Measurements from ENCODE around the gene LHFPL6.

LHFPL6 gene

DNA sequence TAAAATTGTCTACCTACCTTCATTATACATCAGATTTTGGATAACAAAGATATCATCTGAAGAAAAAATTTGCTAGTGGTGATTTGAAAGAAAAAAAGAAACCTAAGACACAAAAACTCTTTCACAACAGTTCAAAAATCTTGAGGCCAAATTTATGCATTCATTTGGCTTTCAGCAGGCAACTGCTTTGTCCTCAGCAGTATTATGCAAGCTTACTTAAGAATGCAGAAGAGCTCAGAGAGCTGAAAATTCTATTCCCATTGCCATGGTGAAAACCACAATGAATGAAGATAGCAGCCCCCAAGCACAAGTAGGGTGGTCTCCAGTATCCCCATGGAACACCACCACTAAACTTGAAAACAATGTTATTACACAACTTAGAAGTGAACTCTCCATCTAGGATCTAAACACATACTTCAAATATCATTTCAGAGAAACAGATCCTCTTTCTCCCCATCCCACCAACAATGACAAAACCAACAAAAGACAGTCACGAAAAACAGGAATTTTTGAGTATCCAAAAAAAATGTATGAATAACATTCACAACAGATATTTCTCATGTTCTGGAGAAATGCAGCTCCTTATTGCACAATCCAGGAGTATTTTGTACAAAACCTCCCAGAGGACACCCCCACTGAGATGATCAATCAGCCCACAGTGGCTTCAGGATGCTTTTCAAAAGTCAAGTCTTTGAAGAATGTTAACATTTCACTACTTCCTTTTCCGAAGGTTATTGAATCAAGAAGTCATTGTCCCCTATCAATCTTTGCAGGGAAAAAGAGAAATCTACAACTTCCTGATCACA, 192.7 kb downstream of the LHFPL6 start:
- no peak for DNase-seq

GRCh38 chr13:39408512-39408911, 194.5 kb downstream of the LHFPL6 start:
- no peak for DNase-seq

- no peak for DNase-seq
Measured at GRCh38 chr13:39407786-39408185, 195.2 kb downstream of the LHFPL6 start.

DNA sequence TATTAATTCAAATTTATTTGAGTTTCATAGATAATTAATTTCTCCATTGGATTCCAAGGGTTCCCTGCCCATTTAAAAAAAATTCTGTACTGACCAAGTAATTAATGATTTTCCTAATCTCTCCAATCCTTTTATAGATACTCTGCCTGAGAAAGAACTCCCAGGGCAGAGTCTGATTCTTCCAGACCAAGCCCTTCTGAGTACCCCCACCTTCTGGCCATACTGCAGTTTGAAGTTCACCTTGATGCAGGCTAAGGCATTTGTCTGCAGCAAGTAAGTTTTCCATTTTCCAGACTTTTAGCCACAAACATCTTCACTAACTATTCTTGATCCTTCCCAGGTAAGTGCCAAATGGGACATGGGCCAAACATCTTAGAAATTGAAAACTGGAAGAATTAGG, 195.9 kb downstream of the LHFPL6 start:
- DNase-seq = no peak

GRCh38 chr13:39406688-39407087, 196.3 kb downstream of the LHFPL6 start:
- DNase-seq = no peak

- no peak for DNase-seq
Measured at GRCh38 chr13:39405596-39406205, 197.3 kb downstream of the LHFPL6 start.

DNA sequence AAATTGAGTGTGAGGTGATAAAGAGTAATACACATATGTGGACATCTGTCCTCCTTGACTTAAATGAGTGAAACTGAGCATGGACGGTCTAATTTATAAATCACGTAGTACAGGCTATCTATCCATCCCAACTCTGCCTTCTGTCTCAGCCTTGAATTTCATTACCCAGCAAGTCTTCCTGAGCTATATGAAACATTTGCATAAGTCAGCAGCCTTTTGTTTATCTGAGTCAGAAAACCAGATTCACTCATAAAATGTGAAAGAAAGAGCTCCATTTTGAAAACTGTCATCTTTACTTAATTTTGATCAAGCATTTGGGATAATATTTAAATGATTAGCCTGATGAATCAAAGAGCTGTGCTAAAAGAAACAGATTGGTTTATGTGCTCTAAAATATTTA, 197.9 kb downstream of the LHFPL6 start:
- DNase-seq = no peak

DNA sequence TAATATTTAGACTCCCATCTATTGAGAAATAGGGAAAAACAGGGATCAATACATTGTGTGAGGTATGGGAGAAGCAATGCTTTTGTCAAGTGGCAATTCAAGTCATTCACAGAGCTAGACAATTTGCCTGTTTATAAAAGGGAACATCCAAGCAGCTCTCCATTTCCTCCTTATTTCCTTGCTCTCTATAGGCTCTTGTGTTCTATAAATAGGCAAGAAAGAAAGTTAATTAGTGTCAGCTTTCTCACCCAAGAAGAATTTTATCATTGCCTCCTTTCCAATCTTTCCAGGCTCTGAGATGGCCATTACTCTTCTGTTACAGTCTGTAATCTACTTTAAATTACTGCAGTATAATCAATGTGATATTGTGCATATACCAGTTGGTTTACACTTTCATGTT, 199.9 kb downstream of the LHFPL6 start:
- DNase-seq = no peak

- DNase-seq = no peak
Measured at GRCh38 chr13:39402221-39402970, 200.6 kb downstream of the LHFPL6 start.

DNA sequence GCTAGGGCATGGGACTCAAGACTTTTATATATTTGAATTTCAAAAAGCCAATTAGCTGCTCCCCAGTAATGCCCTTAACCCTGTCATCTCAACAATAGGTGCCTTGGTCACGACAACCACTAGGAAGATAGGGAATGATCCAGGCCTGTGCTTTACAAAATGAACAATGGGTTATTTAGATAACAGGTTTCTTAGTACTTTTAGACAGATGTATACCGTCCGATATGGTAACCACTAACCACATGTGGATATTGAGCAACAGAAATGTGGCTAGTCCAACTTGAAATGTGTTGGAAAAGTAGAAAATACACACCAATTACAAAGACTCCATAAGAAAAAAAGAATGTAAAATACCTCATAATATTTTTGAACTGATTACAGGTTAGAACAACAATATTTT, 201.2 kb downstream of the LHFPL6 start:
- no peak for DNase-seq

DNA sequence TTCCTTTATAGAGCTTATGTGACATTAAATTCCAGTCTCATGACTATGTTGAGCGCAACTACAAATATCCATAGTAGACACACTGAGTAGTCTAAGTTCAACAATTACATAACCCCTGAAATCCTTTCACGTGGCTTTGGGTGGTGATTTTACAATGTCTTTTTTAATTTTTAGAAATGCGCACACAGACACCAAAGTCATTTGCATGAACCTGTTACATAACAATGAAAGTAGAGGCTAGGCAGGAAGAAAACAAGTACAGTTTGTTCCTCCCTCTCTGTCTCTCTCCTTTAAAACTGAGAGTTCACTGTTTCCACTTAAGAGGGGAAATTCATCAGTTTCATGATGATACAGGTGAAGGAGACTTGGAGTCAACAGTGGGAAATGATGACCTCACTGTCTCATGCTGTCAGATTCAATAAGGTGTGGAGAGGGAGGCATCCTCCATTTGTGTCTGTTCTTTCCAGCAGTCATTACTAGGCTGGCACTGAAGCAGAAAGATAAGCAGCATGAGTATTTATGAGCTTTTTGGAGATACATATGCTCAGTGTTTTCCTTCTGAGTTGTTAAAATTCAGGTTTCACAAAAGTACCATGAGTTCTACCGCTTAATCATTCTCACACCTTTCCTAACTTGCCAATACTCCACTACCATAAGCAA, 201.8 kb downstream of the LHFPL6 start:
- DNase-seq = no peak

- no peak for DNase-seq
Measured at GRCh38 chr13:39399102-39399501, 203.9 kb downstream of the LHFPL6 start.

- no peak for DNase-seq
Measured at GRCh38 chr13:39397896-39398265, 205.1 kb downstream of the LHFPL6 start.

DNA sequence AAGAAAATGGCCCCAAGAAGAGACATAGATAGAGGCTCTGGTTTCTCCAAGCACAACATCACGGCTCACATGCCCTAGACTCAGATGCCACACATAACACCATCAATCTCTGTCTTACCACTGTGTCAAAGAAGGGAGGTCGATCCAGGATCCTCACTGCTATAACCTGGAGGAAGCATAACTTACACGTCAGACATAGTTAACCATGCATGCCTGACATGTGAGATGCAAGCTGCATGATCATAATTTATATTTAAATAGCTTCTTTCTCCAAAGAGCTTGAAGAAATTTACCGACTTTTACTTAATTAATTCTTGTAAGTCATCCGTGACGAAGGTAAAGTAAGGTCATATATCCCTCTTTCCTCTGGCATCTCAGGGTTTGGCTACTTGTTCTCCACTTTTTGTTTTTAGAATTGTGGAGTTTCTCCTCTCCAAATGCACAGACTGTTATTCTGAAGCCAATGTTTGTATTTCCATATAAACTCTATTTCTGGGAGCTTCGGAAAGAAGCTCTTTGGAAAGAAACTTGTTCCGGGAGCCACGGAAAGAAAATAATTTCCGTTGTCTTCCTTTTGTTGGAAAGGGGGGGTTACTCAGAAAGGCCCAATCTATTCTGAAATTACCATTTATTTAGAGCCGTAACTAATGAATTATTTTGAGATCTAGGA, 205.6 kb downstream of the LHFPL6 start:
- no peak for DNase-seq

GRCh38 chr13:39394796-39395678, 208.0 kb downstream of the LHFPL6 start:
- DNase-seq = no peak

DNA sequence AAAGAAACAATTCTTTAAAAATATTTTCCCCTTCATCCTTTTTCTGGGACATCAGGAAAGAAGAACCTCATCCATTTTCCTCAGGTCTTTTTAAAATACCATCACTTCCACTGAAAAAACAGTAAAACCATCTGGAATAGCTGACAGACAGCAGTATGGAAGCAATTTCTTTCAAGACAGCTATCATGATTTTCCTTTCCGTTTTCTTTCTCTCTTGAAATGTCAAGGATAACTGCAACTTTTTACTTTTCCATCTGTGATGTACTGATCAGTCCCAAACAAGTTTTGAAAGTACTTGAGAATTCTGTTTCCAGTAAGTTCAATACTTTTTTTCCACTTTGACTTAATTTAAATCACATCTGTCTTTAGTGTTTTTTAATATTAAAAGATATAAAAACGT, 211.2 kb downstream of the LHFPL6 start:
- no peak for DNase-seq

- DNase-seq = no peak
Measured at GRCh38 chr13:39389013-39389412, 214.0 kb downstream of the LHFPL6 start.

DNA sequence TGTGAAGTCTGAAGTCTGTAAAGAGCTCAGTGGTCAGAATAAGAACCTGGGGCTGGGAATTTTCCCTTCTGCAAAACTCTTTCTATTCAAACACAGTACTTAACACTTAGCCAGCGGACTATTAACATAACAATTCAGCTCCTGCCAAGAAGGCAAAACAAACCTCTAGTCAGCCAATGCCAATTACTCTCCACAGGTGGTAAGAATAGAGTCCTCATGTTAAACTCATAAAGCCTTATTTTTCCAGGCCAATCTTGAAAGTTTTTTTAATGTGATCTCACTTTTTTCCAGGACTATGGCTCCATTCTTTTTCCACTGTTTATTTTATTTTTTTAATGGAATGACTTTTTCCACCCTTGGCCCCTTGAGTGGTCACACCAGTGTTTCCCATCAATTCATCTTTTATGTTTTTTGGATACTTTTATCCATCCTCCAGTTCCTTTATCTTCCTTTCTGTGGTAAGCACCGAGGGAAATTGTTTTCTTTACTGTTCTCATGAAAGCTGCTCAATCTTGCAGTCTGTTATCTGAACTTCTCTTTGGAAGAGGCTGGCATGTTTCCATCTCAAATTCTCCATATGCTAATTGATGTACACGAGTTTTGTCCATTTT, 217.3 kb downstream of the LHFPL6 start:
- no peak for DNase-seq

DNA sequence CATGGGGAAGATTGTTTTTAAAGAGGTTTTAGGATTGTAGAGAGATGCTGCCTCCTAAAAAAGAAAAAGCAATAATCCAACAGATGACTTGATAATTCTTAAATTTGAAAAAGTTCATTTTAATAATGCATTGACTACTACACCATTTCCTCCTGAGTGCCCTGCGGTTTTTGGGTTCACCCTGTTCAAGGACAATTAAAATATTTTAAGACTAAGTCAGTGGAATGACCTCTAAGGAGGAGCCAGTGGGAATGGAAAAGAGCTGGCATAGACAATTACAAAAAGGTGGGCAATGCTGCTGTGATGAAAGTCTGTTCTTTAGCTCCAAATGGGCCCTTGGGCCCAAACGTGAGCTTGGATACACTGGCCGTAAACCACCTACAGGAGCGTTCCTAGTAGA, 217.8 kb downstream of the LHFPL6 start:
- DNase-seq = no peak

- no peak for DNase-seq
Measured at GRCh38 chr13:39381456-39381855, 221.5 kb downstream of the LHFPL6 start.

All from stimulated activated CD4-positive, alpha-beta T cell treated with anti-CD3 and anti-CD28 coated beads, Interleukin-2, amount 100 ng/mL, for 48 hours (primary cell).